Activated CD4-positive, alpha-beta memory T cell treated with anti-CD3 and anti-CD28 coated beads for 36 hours (primary cell): ENCODE results near the gene TDRD9. TPM values are rescaled to one million over a fixed set of nuclear protein-coding genes. Genes with fewer than 3 reads are reported as not detected.
"Not testable (repeated sequence)": the region's sequence is repeated elsewhere in the genome, so short reads cannot be mapped to it uniquely, and the experiment has no call there.

ENCODE experiments used
- CTCF ChIA-PET: fragments of 350-600 bp; sonication (Branson Sonifier 250); formaldehyde crosslinking; loops from one replicate; lab custom pipeline; 2021; ENCODE audit warnings: antibody characterized with exemption, inconsistent platforms; lab: Charles Lee
- POLR2A ChIA-PET: fragments of 350-600 bp; sonication (Branson Sonifier 250); formaldehyde crosslinking; loops from one replicate; lab custom pipeline; 2021; ENCODE audit warnings: antibody characterized with exemption; lab: Charles Lee
- DNase-seq: peaks from one replicate; pipeline ENCODE4 v3.0.0-alpha.2; 2020
- H3K27ac Mint-ChIP-seq: one replicate; pipeline ENCODE4 v1.8.0; 2021; ENCODE audit warnings: mixed read lengths
- H3K27me3 Mint-ChIP-seq: one replicate; pipeline ENCODE4 v1.8.0; 2021; ENCODE audit warnings: mixed read lengths
- H3K36me3 Mint-ChIP-seq: one replicate; pipeline ENCODE4 v1.8.0; 2021; ENCODE audit warnings: mixed read lengths
- H3K4me1 Mint-ChIP-seq: one replicate; pipeline ENCODE4 v1.8.0; 2021; ENCODE audit warnings: low read depth, mixed read lengths
- H3K4me3 Mint-ChIP-seq: one replicate; pipeline ENCODE4 v1.8.0; 2021; ENCODE audit warnings: mild to moderate bottlenecking, mixed read lengths
- H3K9me3 Mint-ChIP-seq: one replicate; pipeline ENCODE4 v1.8.0; 2021; ENCODE audit warnings: mixed read lengths
- intact Hi-C: fragments of 100-400 bp; cut with micrococcal nuclease; formaldehyde crosslinking; loops from one replicate; pipeline ENCODE4 v1.15.1; 2023
- total RNA-seq, 2 experiments: library from RNA; stranded (reverse); gene quantifications; one replicate each; pipeline ENCODE4 v1.2.3, GENCODE V29; 2021

TDRD9 gene
- total RNA-seq, 2 experiments from 2014 or later: 0.19 to 0.85 TPM

- Mint-ChIP-seq H3K27ac (peak overlapping the region; percentile 61), H3K36me3 (peaks cover 15% of the 10 kb centered on the region), H3K4me3 (peak overlapping the region; percentile 27), H3K9me3 (no peaks in the 10 kb centered on the region), H3K27me3 (no peaks in the 10 kb centered on the region), H3K4me1 (peaks cover 4% of the 10 kb centered on the region)
- peak; percentile 81 for DNase-seq
- intact Hi-C loops: loop anchor here (1.0 kb wide), 1 partner anchor 102 kb away; no protein-coding TSS in a partner anchor
- ChIA-PET POLR2A (no interaction called here), CTCF (interaction anchor here (0.9 to 7.9 kb wide), 15 partner anchors 10 to 192 kb away, joined by 3 to 100 read pairs (median 5); a partner anchor contains a TSS)
Observed at GRCh38 chr14:103910262-103910935, 17.9 kb upstream of the TDRD9 start.

GRCh38 chr14:103910984-103911383 is 17.3 kb upstream of the TDRD9 start:
- intact Hi-C loops: loop anchor here (1.0 kb wide), 1 partner anchor 103 kb away; no protein-coding TSS in a partner anchor
- no peak for DNase-seq
- ChIA-PET POLR2A (no interaction called here), CTCF (interaction anchor here (1.0 to 7.9 kb wide), 13 partner anchors 9 to 193 kb away, joined by 3 to 100 read pairs (median 6); a partner anchor contains a TSS)
- H3K27ac Mint-ChIP-seq: no peak overlapping the region
- no peaks in the 10 kb centered on the region for H3K27me3 Mint-ChIP-seq
- no peak overlapping the region for H3K4me3 Mint-ChIP-seq
- H3K36me3 Mint-ChIP-seq: peaks cover 19% of the 10 kb centered on the region
- no peaks in the 10 kb centered on the region for H3K9me3 Mint-ChIP-seq
- H3K4me1 Mint-ChIP-seq: peaks cover 4% of the 10 kb centered on the region

GRCh38 chr14:103915616-103916015 is 12.6 kb upstream of the TDRD9 start:
- H3K36me3 Mint-ChIP-seq: peaks cover 20% of the 10 kb centered on the region
- ChIA-PET CTCF (interaction anchor here (0.6 to 3.2 kb wide), 6 partner anchors 9 to 1144 kb away, joined by 3 to 16 read pairs (median 6); no protein-coding TSS in a partner anchor), POLR2A (no interaction called here)
- no peaks in the 10 kb centered on the region for H3K9me3 Mint-ChIP-seq
- no peaks in the 10 kb centered on the region for H3K27me3 Mint-ChIP-seq
- peaks cover 10% of the 10 kb centered on the region for H3K4me1 Mint-ChIP-seq
- H3K27ac Mint-ChIP-seq: no peak overlapping the region
- DNase-seq: no peak
- H3K4me3 Mint-ChIP-seq: no peak overlapping the region
- intact Hi-C loops: no loop called here

GRCh38 chr14:103916636-103917262 is 11.5 kb upstream of the TDRD9 start:
- no peaks in the 10 kb centered on the region for H3K9me3 Mint-ChIP-seq
- H3K27ac Mint-ChIP-seq: no peak overlapping the region
- H3K36me3 Mint-ChIP-seq: peaks cover 20% of the 10 kb centered on the region
- intact Hi-C loops: no loop called here
- ChIA-PET POLR2A (no interaction called here), CTCF (interaction anchor here (0.5 to 3.2 kb wide), 7 partner anchors 8 to 110 kb away, joined by 3 to 16 read pairs (median 6); no protein-coding TSS in a partner anchor)
- H3K4me1 Mint-ChIP-seq: peaks cover 15% of the 10 kb centered on the region
- no peaks in the 10 kb centered on the region for H3K27me3 Mint-ChIP-seq
- no peak for DNase-seq
- H3K4me3 Mint-ChIP-seq: no peak overlapping the region

GRCh38 chr14:103920981-103921854 is 7.0 kb upstream of the TDRD9 start:
- peaks cover 15% of the 10 kb centered on the region for H3K4me1 Mint-ChIP-seq
- peaks cover 2% of the 10 kb centered on the region for H3K36me3 Mint-ChIP-seq
- peak; percentile 96 for DNase-seq
- intact Hi-C loops: loop anchor here (1.0 to 5.0 kb wide), 3 partner anchors 49 to 206 kb away; partner anchors contain the start of genes PPP1R13B, XRCC3 and ZFYVE21
- ChIA-PET POLR2A (no interaction called here), CTCF (interaction anchor here (0.6 to 3.9 kb wide), 10 partner anchors 10 to 113 kb away, joined by 3 to 28 read pairs (median 5); no protein-coding TSS in a partner anchor)
- H3K27me3 Mint-ChIP-seq: peaks cover 6% of the 10 kb centered on the region
- peak overlapping the region; percentile 72 for H3K27ac Mint-ChIP-seq
- H3K4me3 Mint-ChIP-seq: peak overlapping the region; percentile 89
- no peaks in the 10 kb centered on the region for H3K9me3 Mint-ChIP-seq

- H3K36me3 Mint-ChIP-seq, H3K27me3 Mint-ChIP-seq, DNase-seq, H3K9me3 Mint-ChIP-seq, POLR2A ChIA-PET, H3K27ac Mint-ChIP-seq: not testable (repeated sequence)
- intact Hi-C loops: loop anchor here (1.0 to 5.0 kb wide), 3 partner anchors 50 to 207 kb away; partner anchors contain the start of genes PPP1R13B, XRCC3 and ZFYVE21
- CTCF ChIA-PET: interaction anchor here (0.6 to 3.9 kb wide), 7 partner anchors 10 to 79 kb away, joined by 3 to 28 read pairs (median 5); no protein-coding TSS in a partner anchor
- Mint-ChIP-seq H3K4me1 (peaks cover 13% of the 10 kb centered on the region), H3K4me3 (peak overlapping the region; percentile 89)
Observed at GRCh38 chr14:103921855-103922200, 6.4 kb upstream of the TDRD9 start.

GRCh38 chr14:103923863-103924262 is 4.4 kb upstream of the TDRD9 start:
- intact Hi-C loops: loop anchor here (5.0 kb wide), 1 partner anchor 52 kb away; no protein-coding TSS in a partner anchor
- Mint-ChIP-seq H3K27me3 (peaks cover 6% of the 10 kb centered on the region), H3K27ac (no peak overlapping the region), H3K4me3 (no peak overlapping the region), H3K36me3 (no peaks in the 10 kb centered on the region), H3K4me1 (peaks cover 11% of the 10 kb centered on the region), H3K9me3 (no peaks in the 10 kb centered on the region)
- DNase-seq: no peak
- POLR2A ChIA-PET: no interaction called here
- CTCF ChIA-PET: interaction anchor here (1.3 to 1.4 kb wide), 2 partner anchors 14 to 23 kb away, joined by 4 to 5 read pairs; no protein-coding TSS in a partner anchor

GRCh38 chr14:103925316-103925715 is 2.9 kb upstream of the TDRD9 start:
- CTCF ChIA-PET: interaction anchor here (0.8 to 1.8 kb wide), 2 partner anchors 9 to 116 kb away, joined by 4 read pairs; no protein-coding TSS in a partner anchor
- POLR2A ChIA-PET: interaction anchor here (1.1 kb wide), 1 partner anchor 64 kb away, joined by 3 read pairs; no protein-coding TSS in a partner anchor
- Mint-ChIP-seq H3K9me3 (no peaks in the 10 kb centered on the region), H3K27me3 (peaks cover 6% of the 10 kb centered on the region), H3K36me3 (no peaks in the 10 kb centered on the region), H3K4me3 (no peak overlapping the region), H3K4me1 (peaks cover 6% of the 10 kb centered on the region), H3K27ac (no peak overlapping the region)
- intact Hi-C loops: no loop called here
- DNase-seq: no peak

GRCh38 chr14:103927566-103927965 is 690 bp upstream of the TDRD9 start:
- H3K27ac Mint-ChIP-seq: no peak overlapping the region
- CTCF ChIA-PET: no interaction called here
- no peaks in the 10 kb centered on the region for H3K9me3 Mint-ChIP-seq
- H3K4me3 Mint-ChIP-seq: no peak overlapping the region
- H3K4me1 Mint-ChIP-seq: no peaks in the 10 kb centered on the region
- intact Hi-C loops: no loop called here
- POLR2A ChIA-PET: no interaction called here
- DNase-seq: no peak
- peaks cover 6% of the 10 kb centered on the region for H3K27me3 Mint-ChIP-seq
- no peaks in the 10 kb centered on the region for H3K36me3 Mint-ChIP-seq

- intact Hi-C loops: no loop called here
- DNase-seq: no peak
- Mint-ChIP-seq H3K27me3 (no peaks in the 10 kb centered on the region), H3K9me3 (no peaks in the 10 kb centered on the region), H3K27ac (no peak overlapping the region), H3K4me3 (no peak overlapping the region), H3K4me1 (no peaks in the 10 kb centered on the region), H3K36me3 (no peaks in the 10 kb centered on the region)
- ChIA-PET POLR2A (no interaction called here), CTCF (no interaction called here)
Observed at GRCh38 chr14:103930051-103930604, 1.9 kb downstream of the TDRD9 start.

- H3K36me3 Mint-ChIP-seq: no peaks in the 10 kb centered on the region
- DNase-seq: no peak
- no peak overlapping the region for H3K4me3 Mint-ChIP-seq
- H3K27me3 Mint-ChIP-seq: no peaks in the 10 kb centered on the region
- no peaks in the 10 kb centered on the region for H3K4me1 Mint-ChIP-seq
- CTCF ChIA-PET: interaction anchor here (1.3 to 1.5 kb wide), 2 partner anchors 9 to 31 kb away, joined by 7 to 11 read pairs; no protein-coding TSS in a partner anchor
- H3K27ac Mint-ChIP-seq: peak overlapping the region; percentile 46
- H3K9me3 Mint-ChIP-seq: no peaks in the 10 kb centered on the region
- POLR2A ChIA-PET: no interaction called here
- intact Hi-C loops: no loop called here
Observed at GRCh38 chr14:103931422-103931821, 3.2 kb downstream of the TDRD9 start.
